ENCODE data around the gene RBM18. TPM values are rescaled to one million over a fixed set of nuclear protein-coding genes. Genes with fewer than 3 reads are reported as not detected.

The RBM18 gene
- total RNA-seq, 3 donors from 2014 or later (not counting 1 experiment from before 2014, with no cell fraction given): 24.9 to 30.9 (median 29.7) TPM

DNA sequence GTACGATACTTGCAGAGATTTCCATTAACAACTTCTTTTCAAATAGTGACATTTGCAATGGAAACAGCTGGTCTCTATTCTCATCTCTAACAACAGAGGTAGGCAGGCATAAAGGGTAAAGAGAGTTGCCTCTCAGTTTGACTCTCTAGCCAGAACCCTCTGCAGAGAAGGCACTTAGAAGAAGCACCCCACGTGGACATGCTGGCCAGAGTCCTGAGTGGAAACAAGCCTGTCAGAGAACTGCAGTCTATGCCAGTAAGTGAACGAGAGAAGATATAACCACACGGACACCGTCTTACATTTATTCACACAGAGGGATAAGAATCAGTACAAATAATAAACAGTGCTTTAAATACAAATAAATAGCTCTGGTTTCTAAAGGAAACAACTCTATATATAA is 24.9 kb downstream of the RBM18 start:
- H3K4me3 ChIP-seq (ENCODE audit: low read length): no peak overlapping the region
- no peaks in the 10 kb centered on the region for H3K4me1 ChIP-seq (ENCODE audit: control insufficient read depth, insufficient read depth, low read length)
- Mint-ChIP-seq H3K27ac (no peak overlapping the region), H3K4me1 (no peaks in the 10 kb centered on the region), H3K27me3 (ENCODE audit: low read depth in 2 of 2) (no peaks in the 10 kb centered on the region), H3K9me3 (no peaks in the 10 kb centered on the region), H3K36me3 (peaks cover 31% of the 10 kb centered on the region), H3K4me3 (no peak overlapping the region)
- no peak overlapping the region for H3K27ac ChIP-seq (ENCODE audit: low read length)
- DNase-seq: no peak
- intact Hi-C loops (cut with micrococcal nuclease): no loop called here
- peaks cover 52% of the 10 kb centered on the region for H3K36me3 ChIP-seq (ENCODE audit: control insufficient read depth, insufficient read depth, low read length)
- H3K9me3 ChIP-seq (ENCODE audit: control insufficient read depth, insufficient read depth, low read length): no peaks in the 10 kb centered on the region
- no peak for ATAC-seq
- TF ChIP-seq, protein P1, sequence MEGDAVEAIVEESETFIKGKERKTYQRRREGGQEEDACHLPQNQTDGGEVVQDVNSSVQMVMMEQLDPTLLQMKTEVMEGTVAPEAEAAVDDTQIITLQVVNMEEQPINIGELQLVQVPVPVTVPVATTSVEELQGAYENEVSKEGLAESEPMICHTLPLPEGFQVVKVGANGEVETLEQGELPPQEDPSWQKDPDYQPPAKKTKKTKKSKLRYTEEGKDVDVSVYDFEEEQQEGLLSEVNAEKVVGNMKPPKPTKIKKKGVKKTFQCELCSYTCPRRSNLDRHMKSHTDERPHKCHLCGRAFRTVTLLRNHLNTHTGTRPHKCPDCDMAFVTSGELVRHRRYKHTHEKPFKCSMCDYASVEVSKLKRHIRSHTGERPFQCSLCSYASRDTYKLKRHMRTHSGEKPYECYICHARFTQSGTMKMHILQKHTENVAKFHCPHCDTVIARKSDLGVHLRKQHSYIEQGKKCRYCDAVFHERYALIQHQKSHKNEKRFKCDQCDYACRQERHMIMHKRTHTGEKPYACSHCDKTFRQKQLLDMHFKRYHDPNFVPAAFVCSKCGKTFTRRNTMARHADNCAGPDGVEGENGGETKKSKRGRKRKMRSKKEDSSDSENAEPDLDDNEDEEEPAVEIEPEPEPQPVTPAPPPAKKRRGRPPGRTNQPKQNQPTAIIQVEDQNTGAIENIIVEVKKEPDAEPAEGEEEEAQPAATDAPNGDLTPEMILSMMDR (IDR thresholded peaks at IDR 0.05): no peak
- no peaks in the 10 kb centered on the region for H3K27me3 ChIP-seq (ENCODE audit: control insufficient read depth, insufficient read depth, low read length)
- WGBS (ENCODE audit: insufficient coverage): 97% methylated on average over 2 of the region's 5 CpGs

DNA sequence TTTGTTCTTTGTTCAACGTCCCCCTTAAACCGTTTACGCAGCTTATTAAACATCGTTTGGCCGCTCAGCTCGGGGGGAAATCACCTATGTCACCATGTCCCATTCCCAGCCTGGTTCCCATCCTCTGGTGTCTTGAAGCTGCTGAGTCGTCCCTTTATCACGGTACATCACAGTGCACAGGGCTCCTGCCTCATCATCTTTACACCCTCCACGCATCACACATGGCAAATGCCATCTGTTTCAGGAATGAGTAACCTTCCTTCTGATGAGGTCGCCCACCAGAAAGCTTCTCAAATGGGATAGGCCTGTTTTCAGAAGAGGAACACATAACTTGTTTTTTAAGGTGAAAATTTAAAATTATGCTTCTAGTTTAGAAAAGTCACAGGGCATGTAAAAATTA is 28.0 kb downstream of the RBM18 start:
- Histone ChIP-seq H3K9me3 (ENCODE audit: control insufficient read depth, insufficient read depth, low read length) (no peaks in the 10 kb centered on the region), H3K27me3 (ENCODE audit: control insufficient read depth, insufficient read depth, low read length) (no peaks in the 10 kb centered on the region), H3K36me3 (ENCODE audit: control insufficient read depth, insufficient read depth, low read length) (peaks cover 25% of the 10 kb centered on the region), H3K4me1 (ENCODE audit: control insufficient read depth, insufficient read depth, low read length) (no peaks in the 10 kb centered on the region), H3K4me3 (ENCODE audit: low read length) (no peak overlapping the region), H3K27ac (ENCODE audit: low read length) (no peak overlapping the region)
- intact Hi-C loops (cut with micrococcal nuclease): no loop called here
- H3K36me3 Mint-ChIP-seq: peaks cover 12% of the 10 kb centered on the region
- H3K27me3 Mint-ChIP-seq (ENCODE audit: low read depth in 2 of 2): peaks cover 0 to 4% of the 10 kb centered on the region in 2 donors
- no peaks in the 10 kb centered on the region for H3K4me1 Mint-ChIP-seq
- no peak for DNase-seq
- TF ChIP-seq, protein P1 (IDR thresholded peaks at IDR 0.05): no peak
- no peak for ATAC-seq
- WGBS (ENCODE audit: insufficient coverage): 96% methylated on average over 10 of the region's 10 CpGs
- H3K9me3 Mint-ChIP-seq: no peaks in the 10 kb centered on the region
- H3K4me3 Mint-ChIP-seq: no peak overlapping the region
- no peak overlapping the region for H3K27ac Mint-ChIP-seq

DNA sequence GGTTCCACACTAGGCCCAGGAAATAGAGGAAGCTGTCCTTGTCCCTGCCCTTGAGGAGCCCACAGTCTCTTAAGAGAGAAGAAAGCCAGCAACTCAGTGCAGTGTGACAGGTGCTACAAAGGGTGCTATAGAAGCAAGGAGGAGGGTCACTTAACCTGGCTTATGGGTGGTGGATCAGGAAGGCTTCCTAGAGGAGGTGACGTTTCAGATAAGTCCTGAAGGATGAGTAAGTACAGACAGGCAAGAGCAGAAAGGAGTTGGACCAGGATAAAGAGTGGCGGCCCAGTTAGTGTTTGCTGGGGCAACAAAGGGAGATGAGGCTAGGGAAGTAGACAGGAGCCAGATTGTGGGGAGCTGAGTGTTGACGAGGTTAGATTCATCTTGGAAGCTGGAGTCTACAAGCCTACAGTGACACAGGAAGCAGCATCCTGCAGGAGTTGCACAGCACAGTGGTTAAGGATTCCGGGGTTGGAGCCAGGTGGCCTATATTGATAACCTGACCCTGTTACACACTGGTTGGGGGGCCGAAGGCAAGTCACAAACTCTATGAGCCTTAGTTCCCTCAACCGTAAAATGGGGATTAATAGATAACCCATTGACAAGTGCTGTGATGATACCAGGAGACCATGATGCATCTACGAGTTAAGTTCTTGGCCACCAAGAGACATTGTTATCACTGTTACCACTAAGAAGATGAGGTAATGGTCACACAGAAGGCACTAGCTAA is 30.5 kb downstream of the RBM18 start:
- Histone ChIP-seq H3K27ac (ENCODE audit: low read length) (no peak overlapping the region), H3K4me3 (ENCODE audit: low read length) (no peak overlapping the region), H3K36me3 (ENCODE audit: control insufficient read depth, insufficient read depth, low read length) (peaks cover 2% of the 10 kb centered on the region), H3K27me3 (ENCODE audit: control insufficient read depth, insufficient read depth, low read length) (peaks cover 10% of the 10 kb centered on the region), H3K9me3 (ENCODE audit: control insufficient read depth, insufficient read depth, low read length) (no peaks in the 10 kb centered on the region), H3K4me1 (ENCODE audit: control insufficient read depth, insufficient read depth, low read length) (no peaks in the 10 kb centered on the region)
- intact Hi-C loops (cut with micrococcal nuclease): no loop called here
- TF ChIP-seq, protein P1 (IDR thresholded peaks at IDR 0.05): no peak
- Mint-ChIP-seq H3K4me3 (no peak overlapping the region), H3K27me3 (ENCODE audit: low read depth in 2 of 2) (peaks cover 0 to 4% of the 10 kb centered on the region in 2 donors), H3K4me1 (no peaks in the 10 kb centered on the region), H3K27ac (no peak overlapping the region), H3K9me3 (no peaks in the 10 kb centered on the region), H3K36me3 (no peaks in the 10 kb centered on the region)
- WGBS (ENCODE audit: insufficient coverage): 93% methylated on average over 7 of the region's 7 CpGs
- ATAC-seq (no peak), DNase-seq (no peak)

Measured in natural killer cell (primary cell).